GM19328 (cell line): ENCODE results near the gene SLC26A8.
"Not testable (repeated sequence)": the region's sequence is repeated elsewhere in the genome, so short reads cannot be mapped to it uniquely, and the experiment has no call there.

Source experiments
- ATAC-seq: cut with Tn5 transposase; IDR thresholded peaks from one replicate; pipeline ENCODE4 v1.9.1; 2021; ENCODE audit warnings: mild to moderate bottlenecking, moderate library complexity; ENCODE audit not compliant: unreplicated experiment

Gene SLC26A8

GRCh38 chr6:36018339-36018738 lies 6.1 kb downstream of the SLC26A8 start:
- no peak for ATAC-seq

DNA sequence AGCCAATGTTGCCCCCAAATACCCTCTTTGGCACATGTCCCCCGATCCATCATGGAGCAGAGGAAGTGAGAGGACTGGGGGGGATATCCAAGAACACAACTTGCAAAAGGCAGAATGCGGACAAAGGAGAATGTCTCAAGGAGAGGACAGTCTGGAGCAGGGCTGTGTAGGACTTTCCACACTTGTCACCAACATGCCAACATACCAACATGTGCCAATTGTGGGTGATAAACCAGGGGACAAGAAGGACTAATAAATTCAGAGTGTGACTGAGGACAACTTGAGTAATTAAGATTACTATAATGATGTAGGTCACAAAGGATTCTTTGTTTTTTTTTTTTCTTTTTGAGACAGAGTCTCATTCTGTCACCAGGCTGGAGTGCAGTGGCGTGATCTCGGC lies 8.8 kb downstream of the SLC26A8 start:
- ATAC-seq, result no peak

DNA sequence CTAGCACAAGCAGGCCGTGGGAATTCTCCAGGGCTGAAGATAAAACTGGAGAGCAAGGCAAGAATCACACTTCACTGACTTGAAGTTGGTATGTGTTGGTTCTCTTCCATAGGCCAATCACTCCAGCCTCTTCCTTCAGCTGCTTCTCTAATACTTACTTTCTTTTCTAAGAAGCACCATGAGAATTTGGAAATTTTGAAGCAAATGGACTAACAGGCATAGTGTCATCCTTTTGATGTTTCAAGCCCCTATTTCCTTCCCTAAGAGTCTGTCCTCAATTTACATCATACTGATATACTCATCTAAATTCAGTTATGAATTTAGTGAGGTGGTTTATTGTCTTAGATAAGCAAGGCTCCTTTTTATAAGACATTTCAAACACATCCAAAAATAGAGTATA lies 24.0 kb downstream of the SLC26A8 start:
- no peak for ATAC-seq

DNA sequence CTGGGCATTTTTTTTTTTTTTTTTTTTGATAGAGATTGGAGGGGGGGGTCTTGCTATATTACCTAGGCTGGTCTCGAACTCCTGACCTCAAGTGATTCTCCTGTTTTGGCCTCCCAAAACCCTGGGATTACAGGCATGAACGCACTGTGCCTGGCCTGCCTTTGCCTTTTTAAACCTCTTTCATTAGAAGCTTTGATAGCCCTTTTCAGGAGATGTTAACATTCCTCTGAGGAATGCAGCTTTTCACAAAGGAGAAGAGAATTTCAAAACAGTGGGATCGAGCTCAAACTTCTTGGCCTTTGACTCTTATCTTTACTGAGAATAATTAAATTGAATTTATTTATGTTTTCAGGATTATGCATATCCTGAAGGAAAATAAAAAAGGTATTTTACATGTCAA lies 31.3 kb downstream of the SLC26A8 start:
- no peak for ATAC-seq

DNA sequence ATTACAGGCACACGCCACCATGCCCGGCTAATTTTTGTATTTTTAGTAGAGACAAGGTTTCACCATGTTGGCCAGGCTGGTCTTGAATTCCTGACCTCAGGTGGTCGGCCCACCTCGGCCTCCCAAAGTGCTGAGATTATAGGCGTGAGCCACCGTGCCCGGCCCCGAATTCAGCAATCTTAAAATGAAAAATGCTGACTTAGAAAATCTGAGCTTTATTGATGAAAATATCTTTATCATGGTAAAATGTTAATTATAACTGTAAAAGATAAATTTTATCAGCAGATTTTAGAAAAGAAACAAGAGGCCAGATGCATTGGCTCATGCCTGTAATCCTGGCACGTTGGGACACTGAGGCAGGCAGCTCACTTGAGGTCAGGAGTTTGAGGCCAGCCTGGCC lies 36.4 kb downstream of the SLC26A8 start:
- ATAC-seq, result not testable (repeated sequence)

DNA sequence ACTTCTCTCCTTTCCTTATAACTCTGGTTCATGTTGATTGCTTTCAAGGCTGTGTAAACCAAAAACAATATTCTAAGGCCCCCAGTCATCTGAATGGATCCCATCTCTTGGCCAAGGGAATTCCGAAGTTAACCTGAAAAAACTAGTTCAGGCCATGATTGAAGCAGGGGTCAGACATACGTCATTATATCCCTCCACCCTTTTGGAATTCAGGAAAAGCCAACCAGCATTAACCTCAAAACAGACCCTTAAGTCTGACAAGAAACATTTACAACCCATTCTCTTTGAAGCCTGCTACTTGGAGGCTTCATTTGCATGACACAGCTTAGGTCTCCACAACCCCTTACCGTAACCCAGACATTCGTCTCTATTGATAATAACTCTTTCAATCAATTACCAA lies 39.7 kb downstream of the SLC26A8 start:
- ATAC-seq, result no peak

GRCh38 chr6:35980991-35981645 lies 43.3 kb downstream of the SLC26A8 start:
- no peak for ATAC-seq

GRCh38 chr6:35980126-35980525 lies 44.3 kb downstream of the SLC26A8 start:
- not testable (repeated sequence) for ATAC-seq

DNA sequence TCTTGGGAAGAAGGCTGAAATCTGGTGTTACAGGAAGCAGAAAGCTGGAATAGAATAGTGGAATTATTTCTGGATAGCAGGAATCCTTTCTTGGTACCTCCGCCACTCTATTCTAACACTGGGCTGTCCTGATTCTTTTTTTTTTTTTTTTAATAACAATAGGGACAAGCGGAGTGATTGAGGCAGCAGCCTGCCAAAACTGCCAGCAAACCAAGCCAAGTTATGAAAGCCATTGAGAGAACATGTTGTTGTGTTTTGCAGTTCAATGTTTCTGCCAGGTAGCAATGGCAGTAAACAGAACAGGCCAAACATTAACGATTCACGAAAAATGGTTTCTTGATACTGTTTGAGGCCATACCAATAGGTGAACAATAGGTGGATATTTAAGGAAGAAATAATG lies 47.1 kb downstream of the SLC26A8 start:
- ATAC-seq, result no peak

GRCh38 chr6:35973670-35974222 lies 50.7 kb downstream of the SLC26A8 start:
- no peak for ATAC-seq

- no peak for ATAC-seq
Observed at GRCh38 chr6:35972471-35973367, 51.7 kb downstream of the SLC26A8 start.

DNA sequence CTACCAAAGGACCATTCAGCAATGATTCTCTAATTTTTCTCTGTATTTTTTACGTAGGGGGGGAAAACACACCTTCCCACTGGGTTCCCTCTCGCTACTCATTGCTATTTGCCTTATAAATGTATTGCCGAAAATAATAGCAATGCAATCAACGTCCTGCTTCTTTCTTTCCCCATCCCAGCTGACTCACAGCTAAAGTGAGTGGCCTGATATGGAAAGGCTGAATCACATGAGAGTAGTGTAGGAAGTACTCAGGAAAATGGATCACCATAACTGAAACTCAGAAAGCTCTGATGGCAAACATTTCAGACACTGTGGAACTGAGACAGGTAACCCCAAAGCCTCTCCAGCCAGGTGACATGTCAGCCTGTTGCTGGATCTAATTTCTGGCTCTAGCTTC lies 54.3 kb downstream of the SLC26A8 start:
- ATAC-seq, result no peak

DNA sequence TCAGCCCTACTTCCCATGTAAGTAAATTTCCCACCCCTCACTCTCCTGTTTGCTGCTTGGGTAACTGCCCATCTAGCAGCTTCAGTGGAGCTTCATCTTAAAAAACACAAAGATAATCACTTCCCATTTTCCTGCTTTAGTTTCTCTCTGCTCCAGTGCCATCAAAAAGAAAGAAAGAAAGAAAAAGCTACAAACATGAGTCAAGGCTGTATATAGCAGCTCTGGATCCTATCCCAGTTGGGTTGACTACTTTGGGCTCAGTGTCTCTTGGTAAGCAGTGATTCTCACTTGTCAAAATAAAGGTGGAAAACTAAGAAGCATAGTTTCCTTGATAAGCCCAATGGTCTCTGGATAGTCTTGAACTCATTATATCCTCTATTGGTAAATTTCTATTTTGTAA lies 54.8 kb downstream of the SLC26A8 start:
- ATAC-seq, result no peak

DNA sequence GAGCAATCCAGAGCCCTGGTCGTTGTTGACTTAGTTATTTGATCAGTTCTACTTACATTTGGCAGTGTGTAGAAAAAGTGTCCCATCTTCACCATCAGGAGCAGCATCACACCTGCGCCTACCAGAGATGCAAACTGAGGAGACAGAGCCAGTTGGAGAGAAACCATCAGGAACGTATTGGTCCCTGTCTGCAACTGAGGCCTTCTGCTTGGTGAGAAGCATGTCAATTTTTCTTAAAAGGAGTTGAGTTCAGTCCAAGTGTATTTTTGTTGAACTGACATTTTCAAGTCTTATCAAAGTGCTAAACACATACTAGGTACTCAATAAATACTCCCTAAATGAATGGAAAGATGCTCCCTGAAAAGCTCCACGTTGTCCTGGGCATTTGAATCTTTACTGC lies 55.6 kb downstream of the SLC26A8 start:
- ATAC-seq, result no peak

DNA sequence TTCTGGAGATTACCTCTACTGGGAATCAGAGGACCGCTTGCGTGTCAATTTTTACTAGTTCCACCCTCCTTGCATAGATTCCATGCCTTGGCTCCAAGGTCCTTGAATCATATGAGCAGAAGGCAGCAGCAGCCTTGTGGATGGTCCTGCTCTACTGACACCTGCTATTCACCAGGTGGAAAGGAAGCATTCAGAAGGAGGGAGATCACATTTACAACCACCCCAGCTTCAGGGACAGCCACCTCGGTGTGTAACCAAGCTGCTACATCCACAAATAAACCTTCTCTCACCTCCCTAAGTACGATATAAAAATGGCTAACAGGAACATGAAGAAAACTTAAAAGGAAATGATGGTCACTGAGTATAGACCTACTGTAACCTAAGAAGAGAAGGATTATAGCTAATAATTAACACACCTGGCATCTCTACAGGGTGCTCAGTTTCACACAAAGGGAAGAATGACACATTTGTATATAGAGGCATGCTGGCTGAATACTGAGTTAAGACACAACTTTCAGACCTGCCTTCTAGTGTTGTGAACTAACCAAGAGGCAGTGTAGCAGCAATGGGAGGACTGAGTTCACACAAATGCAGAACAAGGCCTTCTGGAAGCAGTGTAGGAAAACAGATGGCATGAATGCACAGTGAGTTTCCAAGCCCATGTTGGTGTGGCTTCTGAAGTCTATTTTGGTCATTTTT lies 57.2 kb downstream of the SLC26A8 start:
- ATAC-seq, result no peak

DNA sequence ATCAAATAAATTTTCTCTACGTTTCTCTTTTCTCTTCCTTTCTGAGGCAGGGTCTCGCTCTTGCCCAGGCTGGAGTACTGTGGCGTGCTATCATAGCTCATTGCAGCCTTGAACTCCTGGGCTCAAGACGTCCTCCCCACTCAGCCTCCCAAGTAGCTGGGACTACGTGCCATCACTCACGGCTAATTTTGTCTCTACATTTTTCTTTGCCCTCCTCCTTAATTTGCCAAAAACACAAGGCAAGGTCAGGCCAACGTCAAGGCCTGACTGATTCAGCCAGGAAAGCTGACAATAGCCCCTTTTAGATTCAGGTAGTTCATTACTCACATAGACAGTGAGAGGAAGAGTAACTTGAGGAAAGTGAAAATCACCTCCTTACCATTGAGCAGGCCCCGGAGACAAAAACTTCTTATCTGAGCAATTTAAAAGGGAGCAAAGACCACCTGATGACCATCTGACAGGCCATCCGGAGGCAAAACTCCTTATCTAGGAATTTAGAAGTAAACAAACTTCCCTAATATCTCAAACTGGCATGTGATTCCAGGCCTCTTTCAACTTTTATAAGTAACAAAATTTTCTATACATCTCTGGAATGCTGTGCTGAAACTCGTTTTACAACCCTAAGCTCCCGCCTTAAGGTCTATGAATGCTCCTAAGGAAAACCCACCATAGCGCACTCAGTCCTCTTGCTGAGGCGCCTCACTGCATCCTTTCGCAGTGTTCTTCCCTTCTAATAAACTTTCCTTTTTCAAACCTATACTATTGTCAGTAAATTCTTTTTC lies 61.5 kb downstream of the SLC26A8 start:
- no peak for ATAC-seq

DNA sequence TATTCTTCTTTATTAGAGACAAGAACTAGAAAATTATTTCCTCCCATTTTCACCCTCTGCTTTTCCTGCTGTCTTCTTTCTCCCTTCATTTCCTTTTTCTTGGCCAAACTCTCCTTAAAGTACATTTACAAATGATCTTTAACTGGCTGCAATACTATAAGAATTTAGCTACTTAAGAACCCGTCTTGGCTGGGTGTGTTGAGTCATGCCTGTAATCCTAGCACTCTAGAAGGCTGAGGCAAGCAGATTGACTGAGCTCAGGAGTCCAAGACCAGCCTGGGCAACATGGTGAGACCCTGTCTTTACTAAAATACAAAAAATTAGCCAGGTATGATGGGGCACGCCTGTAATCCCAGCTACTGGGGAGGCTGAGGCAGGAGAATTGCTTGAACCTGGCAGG lies 64.3 kb downstream of the SLC26A8 start:
- no peak for ATAC-seq

GRCh38 chr6:35955970-35956369 lies 68.5 kb downstream of the SLC26A8 start:
- no peak for ATAC-seq

DNA sequence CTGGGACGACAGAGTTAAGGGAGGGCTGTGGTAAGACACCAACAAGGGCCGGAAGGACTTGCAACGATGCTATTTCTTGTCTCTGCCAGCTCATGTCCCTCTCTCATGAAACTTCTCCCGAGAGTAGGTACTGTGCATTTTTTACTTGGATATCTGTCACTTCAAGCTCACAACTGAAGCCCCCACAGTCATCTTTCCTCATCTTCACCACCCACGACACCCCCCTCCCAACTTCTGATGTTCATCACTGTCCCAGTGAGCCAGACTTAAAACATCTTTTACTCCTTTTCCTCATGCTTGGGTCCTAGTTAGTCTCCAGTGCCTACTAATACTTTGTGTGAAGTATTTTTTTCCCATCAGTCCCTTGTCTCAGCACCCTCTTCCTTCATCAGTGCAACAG lies 68.9 kb downstream of the SLC26A8 start:
- no peak for ATAC-seq

GRCh38 chr6:35955071-35955470 lies 69.4 kb downstream of the SLC26A8 start:
- no peak for ATAC-seq

DNA sequence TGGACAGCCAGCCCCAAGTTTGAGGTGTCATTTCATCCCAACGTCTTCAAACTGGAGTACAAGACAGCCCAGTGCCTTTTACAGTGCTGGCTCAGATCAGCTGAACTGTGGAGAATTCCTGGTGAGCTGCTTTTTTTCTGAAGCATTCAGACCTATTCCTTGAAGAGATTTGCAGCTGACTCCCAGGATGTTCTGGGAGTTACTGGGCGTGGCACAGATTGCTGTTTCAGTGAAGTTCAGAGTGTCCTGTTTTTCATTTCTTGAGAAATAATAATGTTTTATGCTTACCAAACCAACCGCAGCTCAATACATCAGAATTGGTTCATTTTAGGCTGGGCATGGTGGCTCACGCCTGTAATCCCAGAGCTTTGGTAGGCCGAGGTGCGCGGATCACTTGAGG lies 70.1 kb downstream of the SLC26A8 start:
- ATAC-seq, result no peak
